Endothelial cell of umbilical vein (primary cell): Measurements from ENCODE around the gene NGFR. TPM values are rescaled to one million over a fixed set of nuclear protein-coding genes. Genes with fewer than 3 reads are reported as not detected.

Source experiments
- BruUV-seq: library from RNA; stranded (reverse); fragments of 400-500 nt; replicated peaks from 2 replicates; lab custom pipeline; 2021; lab: Mats Ljungman, UMichigan
- CTCF ChIA-PET: fragments of 300-600, 350-600 bp; sonication (Branson Sonifier 250); formaldehyde crosslinking; loops from one replicate; lab custom pipeline; 2021; ENCODE audit warnings: antibody characterized with exemption, inconsistent platforms; lab: Charles Lee
- POLR2A ChIA-PET: fragments of 300-600, 350-600 bp; sonication (Branson Sonifier 250); formaldehyde crosslinking; loops from one replicate; lab custom pipeline; 2021; ENCODE audit warnings: antibody characterized with exemption, inconsistent platforms; lab: Charles Lee
- DNase-seq: peaks from one replicate; pipeline ENCODE4 v3.0.0-alpha.2; 2011; ENCODE audit warnings: low read depth, low spot score
- FAIRE-seq: peaks from 2 replicates; lab custom pipeline; 2011; peaks lifted over from hg19 to GRCh38; lab: Jason Lieb, UNC
- H2AFZ ChIP-seq: 2 replicates; pipeline ENCODE4 v1.6.0; 2012; ENCODE audit warnings: low read depth, low read length, control low read depth, inconsistent platforms
- H3K27ac ChIP-seq: 2 replicates; pipeline ENCODE4 v1.5.1; 2011; ENCODE audit warnings: low read depth, mild to moderate bottlenecking, control low read depth, low read length, moderate library complexity; ENCODE audit not compliant: insufficient read depth
- H3K27me3 ChIP-seq, 2 experiments: 2 replicates each; pipeline versions ENCODE4 v1.6.0 to v1.6.1; 2011; ENCODE audit warnings: low read length in 2 of 2, mixed read lengths in 1 of 2; ENCODE audit not compliant: control insufficient read depth in 2 of 2, insufficient read depth in 2 of 2
- H3K36me3 ChIP-seq, 2 experiments: 2 replicates in 1 of 2; 3 replicates in 1 of 2; pipeline ENCODE4 v1.5.1; 2011; ENCODE audit warnings: low read length in 2 of 2, mild to moderate bottlenecking in 1 of 2, moderate library complexity in 1 of 2; ENCODE audit not compliant: control insufficient read depth in 2 of 2, insufficient read depth in 2 of 2; ENCODE audit errors: extremely low read depth in 1 of 2
- H3K4me1 ChIP-seq: 3 replicates; pipeline ENCODE4 v1.5.1; 2011; ENCODE audit warnings: mild to moderate bottlenecking, low read length; ENCODE audit not compliant: control insufficient read depth, insufficient read depth; ENCODE audit errors: extremely low read depth
- H3K4me2 ChIP-seq: 2 replicates; pipeline ENCODE4 v1.6.1; 2011; ENCODE audit warnings: low read length, control low read depth, mixed read lengths; ENCODE audit not compliant: insufficient read depth
- H3K4me3 ChIP-seq, 3 experiments: fragments of 200-600 bp in 1 of 3; sonication (generic), shearing (Covaris generic) in 1 of 3; replicated peaks in 1 of 3; 2 replicates each; pipeline ENCODE4 v1.5.1; 2011 to 2016; ENCODE audit warnings: control low read depth in 3 of 3, low read length in 3 of 3, mild to moderate bottlenecking in 2 of 3, inconsistent platforms in 1 of 3, low read depth in 1 of 3, moderate library complexity in 1 of 3; ENCODE audit not compliant: insufficient read depth in 1 of 3
- H3K79me2 ChIP-seq: 2 replicates; pipeline ENCODE4 v1.6.0; 2012; ENCODE audit warnings: low read length, inconsistent platforms; ENCODE audit not compliant: control insufficient read depth, insufficient read depth
- H3K9ac ChIP-seq: replicated peaks from 2 replicates; pipeline ENCODE3; 2011; ENCODE audit warnings: low read length, control low read depth; ENCODE audit not compliant: insufficient read depth; ENCODE audit errors: extremely low read depth
- H3K9me1 ChIP-seq: replicated peaks from 3 replicates; pipeline ENCODE4 v1.6.0; 2011; ENCODE audit warnings: mild to moderate bottlenecking, low read length; ENCODE audit not compliant: control insufficient read depth, insufficient read depth; ENCODE audit errors: extremely low read depth
- H3K9me3 ChIP-seq: replicated peaks from 2 replicates; pipeline ENCODE4 v1.5.1; 2012; ENCODE audit warnings: low read length, inconsistent platforms; ENCODE audit not compliant: control insufficient read depth, insufficient read depth
- H4K20me1 ChIP-seq: replicated peaks from 2 replicates; pipeline ENCODE3; 2011; ENCODE audit warnings: mild to moderate bottlenecking, low read length; ENCODE audit not compliant: control insufficient read depth, insufficient read depth; ENCODE audit errors: extremely low read depth
- EZH2 ChIP-seq: IDR thresholded peaks from 2 replicates; pipeline ENCODE4 v1.6.1; 2012; ENCODE audit warnings: borderline replicate concordance, low read depth, mild to moderate bottlenecking, moderate library complexity, low read length, inconsistent platforms; ENCODE audit not compliant: severe bottlenecking
- FOS ChIP-seq: IDR thresholded peaks from 2 replicates; pipeline ENCODE4 v1.6.1; 2011; ENCODE audit warnings: mild to moderate bottlenecking, low read length, moderate library complexity, borderline replicate concordance; ENCODE audit not compliant: insufficient read depth
- GATA2 ChIP-seq: IDR thresholded peaks from 2 replicates; pipeline ENCODE4 v1.7.0; 2011; ENCODE audit warnings: low read depth, mild to moderate bottlenecking, moderate library complexity, mixed read lengths, low read length; ENCODE audit not compliant: insufficient read length, insufficient read depth
- JUN ChIP-seq: IDR thresholded peaks from 2 replicates; pipeline ENCODE4 v1.6.1; 2011; ENCODE audit warnings: borderline replicate concordance, low read depth; ENCODE audit not compliant: insufficient read length, insufficient read depth
- MYC ChIP-seq: IDR thresholded peaks from one replicate; pipeline ENCODE4 v1.6.1; 2011; ENCODE audit warnings: mild to moderate bottlenecking, low read depth, low read length
- POLR2A ChIP-seq: IDR thresholded peaks from 2 replicates; pipeline ENCODE4 v1.6.1; 2012; ENCODE audit warnings: low read depth, mild to moderate bottlenecking, control low read depth, low read length
- POLR2AphosphoS5 ChIP-seq: IDR thresholded peaks from 2 replicates; pipeline ENCODE4 v1.6.1; 2012; ENCODE audit warnings: low read depth, mild to moderate bottlenecking, control low read depth, low read length, moderate library complexity; ENCODE audit not compliant: insufficient read depth
- dilution Hi-C: fragments of 300-500 bp; cut with MboI; formaldehyde crosslinking; loops from one replicate; pipeline ENCODE4 v1.15.0; 2019; ENCODE audit warnings: low sequenced_read_pairs; ENCODE audit not compliant: extremely low pct_ligation_motif_present
- intact Hi-C: fragments of 100-400 bp; cut with micrococcal nuclease; formaldehyde crosslinking; loops from one replicate; pipeline ENCODE4 v1.10.0; 2022
- polyA plus RNA-seq, 4 experiments: library from polyadenylated mRNA; depleted of rRNA in 3 of 4; stranded (reverse) in 3 of 4; unstranded in 1 of 4; fragments of >200 nt; gene quantifications; 2 replicates each; pipeline versions ENCODE4 v1.2.1 to v1.2.3, GENCODE V29; 2011 to 2012; ENCODE audit warnings: missing spikeins in 1 of 4
- total RNA-seq: library from RNA; stranded (reverse); gene quantifications from 2 replicates; pipeline ENCODE4 v1.2.3, GENCODE V29; 2021
- TF ChIP-seq, protein P1 (sequence below), 2 donors: IDR thresholded peaks; 1 replicate in 1 of 2; 2 replicates in 1 of 2; pipeline ENCODE4 v1.5.1; 2011; ENCODE audit warnings: low read length in 2 of 2, mild to moderate bottlenecking in 2 of 2, moderate library complexity in 2 of 2, control low read depth in 1 of 2, inconsistent platforms in 1 of 2, low read depth in 1 of 2; ENCODE audit not compliant: insufficient read depth in 1 of 2; ENCODE audit errors: extremely low read depth in 1 of 2
- TF ChIP-seq, protein P2 (sequence below): IDR thresholded peaks from 2 replicates; pipeline ENCODE4 v1.6.1; 2011; ENCODE audit not compliant: insufficient read depth, insufficient read length

NGFR gene
- total and polyA plus RNA-seq, 2 donors (not counting 3 experiments of a cell fraction or from before 2014, with no cell fraction given) = not detected

DNA sequence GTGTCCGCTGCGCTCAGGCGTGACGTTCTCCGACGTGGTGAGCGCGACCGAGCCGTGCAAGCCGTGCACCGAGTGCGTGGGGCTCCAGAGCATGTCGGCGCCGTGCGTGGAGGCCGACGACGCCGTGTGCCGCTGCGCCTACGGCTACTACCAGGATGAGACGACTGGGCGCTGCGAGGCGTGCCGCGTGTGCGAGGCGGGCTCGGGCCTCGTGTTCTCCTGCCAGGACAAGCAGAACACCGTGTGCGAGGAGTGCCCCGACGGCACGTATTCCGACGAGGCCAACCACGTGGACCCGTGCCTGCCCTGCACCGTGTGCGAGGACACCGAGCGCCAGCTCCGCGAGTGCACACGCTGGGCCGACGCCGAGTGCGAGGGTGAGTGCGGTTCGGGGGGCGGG lies 11.2 kb downstream of the NGFR start:
- no peaks in the 10 kb centered on the region for H3K4me1 ChIP-seq
- FAIRE-seq = no peak
- H3K27ac ChIP-seq = no peak overlapping the region
- no peak for DNase-seq
- no peaks in the 10 kb centered on the region for H4K20me1 ChIP-seq
- no peak overlapping the region for H3K9ac ChIP-seq
- ChIA-PET POLR2A (no interaction called here), CTCF (interaction anchor here (0.9 to 5.3 kb wide), 3 partner anchors 9 to 15 kb away, joined by 3 to 30 read pairs (median 4); no protein-coding TSS in a partner anchor)
- TF ChIP-seq POLR2AphosphoS5 (no peak), POLR2A (no peak), FOS (no peak), MYC (no peak), GATA2 (no peak), EZH2 (no peak), JUN (no peak)
- TF ChIP-seq, protein P1, sequence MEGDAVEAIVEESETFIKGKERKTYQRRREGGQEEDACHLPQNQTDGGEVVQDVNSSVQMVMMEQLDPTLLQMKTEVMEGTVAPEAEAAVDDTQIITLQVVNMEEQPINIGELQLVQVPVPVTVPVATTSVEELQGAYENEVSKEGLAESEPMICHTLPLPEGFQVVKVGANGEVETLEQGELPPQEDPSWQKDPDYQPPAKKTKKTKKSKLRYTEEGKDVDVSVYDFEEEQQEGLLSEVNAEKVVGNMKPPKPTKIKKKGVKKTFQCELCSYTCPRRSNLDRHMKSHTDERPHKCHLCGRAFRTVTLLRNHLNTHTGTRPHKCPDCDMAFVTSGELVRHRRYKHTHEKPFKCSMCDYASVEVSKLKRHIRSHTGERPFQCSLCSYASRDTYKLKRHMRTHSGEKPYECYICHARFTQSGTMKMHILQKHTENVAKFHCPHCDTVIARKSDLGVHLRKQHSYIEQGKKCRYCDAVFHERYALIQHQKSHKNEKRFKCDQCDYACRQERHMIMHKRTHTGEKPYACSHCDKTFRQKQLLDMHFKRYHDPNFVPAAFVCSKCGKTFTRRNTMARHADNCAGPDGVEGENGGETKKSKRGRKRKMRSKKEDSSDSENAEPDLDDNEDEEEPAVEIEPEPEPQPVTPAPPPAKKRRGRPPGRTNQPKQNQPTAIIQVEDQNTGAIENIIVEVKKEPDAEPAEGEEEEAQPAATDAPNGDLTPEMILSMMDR (IDR thresholded peaks at IDR 0.05; ENCODE audit: extremely low read depth in 1 of 2, insufficient read depth in 1 of 2, low read depth in 1 of 2, low read length in 2 of 2) = no peak
- TF ChIP-seq, protein P2, sequence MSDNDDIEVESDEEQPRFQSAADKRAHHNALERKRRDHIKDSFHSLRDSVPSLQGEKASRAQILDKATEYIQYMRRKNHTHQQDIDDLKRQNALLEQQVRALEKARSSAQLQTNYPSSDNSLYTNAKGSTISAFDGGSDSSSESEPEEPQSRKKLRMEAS = no peak
- H3K9me1 ChIP-seq = no peaks in the 10 kb centered on the region
- H3K79me2 ChIP-seq = no peaks in the 10 kb centered on the region
- H3K27me3 ChIP-seq = peaks cover 10 to 12% of the 10 kb centered on the region in 2 experiments
- H2AFZ ChIP-seq = no peak overlapping the region
- BruUV-seq = no TSS peak
- H3K4me3 ChIP-seq = no peak overlapping the region
- H3K36me3 ChIP-seq = no peaks in the 10 kb centered on the region
- intact Hi-C loops = no loop called here
- H3K9me3 ChIP-seq = no peaks in the 10 kb centered on the region
- no peak overlapping the region for H3K4me2 ChIP-seq
- dilution Hi-C loops = no loop called here
